Keratinocyte (primary cell): Measurements from ENCODE around the gene SLC43A1. TPM values are rescaled to one million over a fixed set of nuclear protein-coding genes. Genes with fewer than 3 reads are reported as not detected.

Experiments
- DNase-seq: peaks from one replicate; pipeline ENCODE4 v3.0.0-alpha.2; 2011; ENCODE audit warnings: low read depth, missing footprints, low spot score
- FAIRE-seq: peaks from 2 replicates; lab custom pipeline; 2011; peaks lifted over from hg19 to GRCh38; lab: Jason Lieb, UNC
- H2AFZ ChIP-seq: 2 replicates; pipeline ENCODE4 v1.6.0; 2012; ENCODE audit warnings: low read length, control low read depth, inconsistent platforms; ENCODE audit not compliant: control insufficient read depth
- H3K27ac ChIP-seq: 2 replicates; pipeline ENCODE4 v1.5.1; 2011; ENCODE audit warnings: low read length; ENCODE audit not compliant: control insufficient read depth, insufficient read depth
- H3K27me3 ChIP-seq: 3 replicates; pipeline ENCODE4 v1.6.0; 2011; ENCODE audit warnings: low read length; ENCODE audit not compliant: control insufficient read depth, insufficient read depth; ENCODE audit errors: extremely low read depth
- H3K36me3 ChIP-seq, 2 experiments: 2 replicates in 1 of 2; 3 replicates in 1 of 2; pipeline ENCODE4 v1.5.1; 2011; ENCODE audit warnings: low read length in 2 of 2, mild to moderate bottlenecking in 1 of 2; ENCODE audit not compliant: control insufficient read depth in 2 of 2, insufficient read depth in 2 of 2; ENCODE audit errors: extremely low read depth in 1 of 2
- H3K4me1 ChIP-seq: 3 replicates; pipeline ENCODE4 v1.5.1; 2011; ENCODE audit warnings: low read length; ENCODE audit not compliant: control insufficient read depth, insufficient read depth; ENCODE audit errors: extremely low read depth
- H3K4me2 ChIP-seq: 3 replicates; pipeline ENCODE4 v1.6.0; 2011; ENCODE audit warnings: low read depth, low read length; ENCODE audit not compliant: control insufficient read depth, insufficient read depth; ENCODE audit errors: extremely low read depth
- H3K4me3 ChIP-seq, 3 experiments: fragments of 200-600 bp in 1 of 3; sonication (generic) in 1 of 3; 2 replicates in 2 of 3; 3 replicates in 1 of 3; pipeline ENCODE4 v1.5.1; 2011 to 2016; ENCODE audit warnings: low read length in 3 of 3, mild to moderate bottlenecking in 3 of 3, control low read depth in 2 of 3, inconsistent platforms in 1 of 3, low read depth in 1 of 3, mixed read lengths in 1 of 3, mixed run types in 1 of 3, moderate library complexity in 1 of 3; ENCODE audit not compliant: control insufficient read depth in 2 of 3, insufficient read depth in 2 of 3; ENCODE audit errors: extremely low read depth in 1 of 3
- H3K79me2 ChIP-seq: 2 replicates; pipeline ENCODE4 v1.6.0; 2012; ENCODE audit warnings: low read length; ENCODE audit not compliant: control insufficient read depth, insufficient read depth
- H3K9ac ChIP-seq: 3 replicates; pipeline ENCODE4 v1.6.0; 2011; ENCODE audit warnings: low read length; ENCODE audit not compliant: control insufficient read depth, insufficient read depth; ENCODE audit errors: extremely low read depth
- H3K9me1 ChIP-seq: 3 replicates; pipeline ENCODE4 v1.6.0; 2011; ENCODE audit warnings: low read length; ENCODE audit not compliant: control insufficient read depth, insufficient read depth; ENCODE audit errors: extremely low read depth
- H3K9me3 ChIP-seq: 2 replicates; pipeline ENCODE4 v1.5.1; 2012; ENCODE audit warnings: low read depth, low read length; ENCODE audit not compliant: control insufficient read depth
- H4K20me1 ChIP-seq: 3 replicates; pipeline ENCODE4 v1.6.0; 2011; ENCODE audit warnings: low read length; ENCODE audit not compliant: control insufficient read depth, insufficient read depth; ENCODE audit errors: extremely low read depth
- EZH2 ChIP-seq: IDR thresholded peaks from one replicate; pipeline ENCODE4 v1.6.1; 2012; ENCODE audit warnings: inconsistent platforms, mild to moderate bottlenecking, low read length, moderate library complexity
- dilution Hi-C: fragments of 300-500 bp; cut with MboI; formaldehyde crosslinking; loops from one replicate; pipeline ENCODE4 v1.7.0; 2020; ENCODE audit warnings: low sequenced_read_pairs; ENCODE audit not compliant: extremely low pct_ligation_motif_present
- polyA plus RNA-seq, 5 experiments: library from polyadenylated mRNA; depleted of rRNA in 3 of 5; stranded (reverse) in 3 of 5; stranded (forward) in 1 of 5; unstranded in 1 of 5; fragments of >200 nt; gene quantifications; 1 replicate in 1 of 5; 2 replicates in 3 of 5; 3 replicates in 1 of 5; pipeline versions ENCODE4 v1.2.1 to v1.2.3, GENCODE V29; 2011 to 2012; ENCODE audit warnings: missing spikeins in 2 of 5, low read depth in 1 of 5, low replicate concordance in 1 of 5
- TF ChIP-seq, protein P1 (sequence below), 3 experiments: IDR thresholded peaks in 1 of 3; conservative IDR thresholded peaks in 1 of 3; optimal IDR thresholded peaks in 1 of 3; 2 replicates in 2 of 3; 3 replicates in 1 of 3; pipeline versions ENCODE3 to v1.5.1; 2011; ENCODE audit warnings: low read length in 3 of 3, mild to moderate bottlenecking in 3 of 3, moderate library complexity in 2 of 3, control low read depth in 1 of 3, inconsistent platforms in 1 of 3; ENCODE audit not compliant: insufficient read depth in 2 of 3; ENCODE audit errors: extremely low read depth in 1 of 3

SLC43A1 gene
- polyA plus RNA-seq, 1 donor (not counting 4 experiments of a cell fraction or from before 2014, with no cell fraction given) = 0.75 TPM

DNA sequence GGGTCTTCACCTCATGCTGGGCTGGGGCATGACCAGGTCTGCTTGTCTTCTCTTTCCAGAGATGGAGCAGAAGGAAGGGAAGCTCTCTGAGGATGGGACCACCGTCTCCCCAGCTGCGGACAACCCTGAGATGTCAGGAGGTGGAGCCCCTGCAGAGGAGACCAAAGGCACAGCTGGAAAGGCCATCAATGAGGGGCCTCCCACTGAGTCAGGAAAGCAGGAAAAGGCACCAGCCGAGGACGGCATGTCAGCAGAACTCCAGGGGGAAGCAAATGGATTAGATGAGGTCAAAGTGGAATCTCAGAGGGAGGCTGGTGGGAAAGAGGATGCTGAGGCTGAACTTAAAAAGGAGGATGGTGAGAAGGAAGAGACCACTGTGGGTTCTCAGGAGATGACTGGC, 27.1 kb upstream of the SLC43A1 start:
- H3K27me3 ChIP-seq = peaks cover 4% of the 10 kb centered on the region
- H3K9me1 ChIP-seq = no peaks in the 10 kb centered on the region
- H3K36me3 ChIP-seq = peaks cover 0 to 2% of the 10 kb centered on the region in 2 experiments
- H2AFZ ChIP-seq = no peak overlapping the region
- H3K4me3 ChIP-seq = no peak overlapping the region
- no peak for FAIRE-seq
- H3K4me2 ChIP-seq = no peak overlapping the region
- no peak for DNase-seq
- dilution Hi-C loops = no loop called here
- no peaks in the 10 kb centered on the region for H3K79me2 ChIP-seq
- H3K9me3 ChIP-seq = no peaks in the 10 kb centered on the region
- H4K20me1 ChIP-seq = no peaks in the 10 kb centered on the region
- no peak overlapping the region for H3K9ac ChIP-seq
- no peak overlapping the region for H3K27ac ChIP-seq
- peaks cover 12% of the 10 kb centered on the region for H3K4me1 ChIP-seq
- TF ChIP-seq EZH2 = no peak
- TF ChIP-seq, protein P1, sequence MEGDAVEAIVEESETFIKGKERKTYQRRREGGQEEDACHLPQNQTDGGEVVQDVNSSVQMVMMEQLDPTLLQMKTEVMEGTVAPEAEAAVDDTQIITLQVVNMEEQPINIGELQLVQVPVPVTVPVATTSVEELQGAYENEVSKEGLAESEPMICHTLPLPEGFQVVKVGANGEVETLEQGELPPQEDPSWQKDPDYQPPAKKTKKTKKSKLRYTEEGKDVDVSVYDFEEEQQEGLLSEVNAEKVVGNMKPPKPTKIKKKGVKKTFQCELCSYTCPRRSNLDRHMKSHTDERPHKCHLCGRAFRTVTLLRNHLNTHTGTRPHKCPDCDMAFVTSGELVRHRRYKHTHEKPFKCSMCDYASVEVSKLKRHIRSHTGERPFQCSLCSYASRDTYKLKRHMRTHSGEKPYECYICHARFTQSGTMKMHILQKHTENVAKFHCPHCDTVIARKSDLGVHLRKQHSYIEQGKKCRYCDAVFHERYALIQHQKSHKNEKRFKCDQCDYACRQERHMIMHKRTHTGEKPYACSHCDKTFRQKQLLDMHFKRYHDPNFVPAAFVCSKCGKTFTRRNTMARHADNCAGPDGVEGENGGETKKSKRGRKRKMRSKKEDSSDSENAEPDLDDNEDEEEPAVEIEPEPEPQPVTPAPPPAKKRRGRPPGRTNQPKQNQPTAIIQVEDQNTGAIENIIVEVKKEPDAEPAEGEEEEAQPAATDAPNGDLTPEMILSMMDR (optimal IDR thresholded peaks at IDR 0.05 in 1 of 3, IDR thresholded peaks at IDR 0.05 in 1 of 3, conservative IDR thresholded peaks at IDR 0.05 in 1 of 3; ENCODE audit: extremely low read depth in 1 of 3, insufficient read depth in 2 of 3, low read length in 3 of 3) = no peak

DNA sequence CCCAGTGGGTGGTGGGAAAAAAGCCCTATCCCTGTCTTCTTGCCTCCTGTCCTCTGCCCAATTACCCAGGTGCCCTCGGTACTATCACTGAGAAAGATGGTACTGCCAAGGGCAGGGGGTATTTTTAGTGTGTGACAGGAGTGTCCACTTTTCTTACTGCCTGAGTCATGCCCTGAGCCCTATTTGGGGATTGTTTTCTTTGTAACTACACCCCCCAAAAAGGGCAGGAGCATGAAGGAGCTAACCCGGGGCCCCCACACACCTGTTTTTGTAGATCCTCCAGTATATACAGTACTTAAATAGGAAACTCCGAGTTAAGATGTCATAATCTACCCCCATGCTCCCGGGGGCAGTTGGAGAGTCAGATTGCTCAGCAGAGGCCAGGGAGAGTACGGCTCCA, 25.7 kb upstream of the SLC43A1 start:
- no peak for FAIRE-seq

More for the DNA sequence above, 25.7 kb upstream of the SLC43A1 start:
- Histone ChIP-seq H2AFZ (no peak overlapping the region), H3K27ac (no peak overlapping the region), H3K36me3 (no peaks in the 10 kb centered on the region), H3K4me1 (peaks cover 9% of the 10 kb centered on the region), H4K20me1 (no peaks in the 10 kb centered on the region), H3K9me3 (no peaks in the 10 kb centered on the region), H3K9me1 (no peaks in the 10 kb centered on the region), H3K27me3 (peaks cover 4% of the 10 kb centered on the region), H3K4me3 (no peak overlapping the region), H3K9ac (no peak overlapping the region), H3K79me2 (no peaks in the 10 kb centered on the region), H3K4me2 (no peak overlapping the region)
- dilution Hi-C loops = no loop called here
- TF ChIP-seq, protein P1 (optimal IDR thresholded peaks at IDR 0.05 in 1 of 3, IDR thresholded peaks at IDR 0.05 in 1 of 3, conservative IDR thresholded peaks at IDR 0.05 in 1 of 3; ENCODE audit: extremely low read depth in 1 of 3, insufficient read depth in 2 of 3, low read length in 3 of 3) = no peak
- TF ChIP-seq EZH2 = no peak
- no peak for DNase-seq
